ENCODE measurements around the gene FAR2. TPM values are rescaled to one million over a fixed set of nuclear protein-coding genes. Genes with fewer than 3 reads are reported as not detected.

The FAR2 gene
- total and polyA plus RNA-seq, 2 experiments from 2014 or later, result 18.7 to 22.6 TPM

- DNase-seq (ENCODE audit: low spot score) (peak; percentile 38), ATAC-seq (no peak)
- no peak overlapping the region for H3K27ac Mint-ChIP-seq
- no peaks in the 10 kb centered on the region for H3K36me3 Mint-ChIP-seq (ENCODE audit: low read depth)
- H3K9me2 ChIP-seq (ENCODE audit: insufficient read depth), result no peaks in the 10 kb centered on the region
- H3K27me3 Mint-ChIP-seq (ENCODE audit: insufficient read depth, low read depth, poor library complexity), result no peaks in the 10 kb centered on the region
- H3K9me3 Mint-ChIP-seq, result no peaks in the 10 kb centered on the region
- H3K4me1 Mint-ChIP-seq, result no peaks in the 10 kb centered on the region
- H3K4me3 Mint-ChIP-seq, result no peak overlapping the region
- H4K20me1 ChIP-seq (replicated peaks; ENCODE audit: insufficient read depth), result no peaks in the 10 kb centered on the region
- H3K4me2 ChIP-seq, result no peak overlapping the region
- no peak overlapping the region for H3K4me3 ChIP-seq
- H3K27me3 ChIP-seq (ENCODE audit: insufficient read depth), result no peaks in the 10 kb centered on the region
- no peak for TF ChIP-seq EZH2 (IDR thresholded peaks at IDR 0.05; ENCODE audit: low read depth, unreplicated experiment)
- peak in 1 of 2 experiments; percentile 66; a peak in 3 of 4 replicates for TF ChIP-seq CTCF (conservative IDR thresholded peaks at IDR 0.05; ENCODE audit: low read depth in 2 of 2)
- H3K36me3 ChIP-seq (ENCODE audit: insufficient read depth), result no peaks in the 10 kb centered on the region
- no peaks in the 10 kb centered on the region for H3F3A ChIP-seq (replicated peaks; ENCODE audit: low read depth)
- H2AFZ ChIP-seq, result no peak overlapping the region
- no peaks in the 10 kb centered on the region for H3K4me1 ChIP-seq (ENCODE audit: insufficient read depth)
- H3K79me2 ChIP-seq (replicated peaks; ENCODE audit: insufficient read depth), result no peaks in the 10 kb centered on the region
- H3K27ac ChIP-seq (ENCODE audit: low read depth), result no peak overlapping the region
These were observed 160.3 kb downstream of the FAR2 start for GRCh38 chr12:29309320-29309902.

GRCh38 chr12:29310899-29311298 lies 161.8 kb downstream of the FAR2 start:
- Mint-ChIP-seq H3K9me3 (no peaks in the 10 kb centered on the region), H3K36me3 (ENCODE audit: low read depth) (no peaks in the 10 kb centered on the region), H3K4me3 (no peak overlapping the region), H3K4me1 (peaks cover 3% of the 10 kb centered on the region; the same call in 1 of the 3 replicates), H3K27ac (no peak overlapping the region), H3K27me3 (ENCODE audit: insufficient read depth, low read depth, poor library complexity) (no peaks in the 10 kb centered on the region)
- Histone ChIP-seq H3K9me2 (ENCODE audit: insufficient read depth) (no peaks in the 10 kb centered on the region), H3K27ac (ENCODE audit: low read depth) (no peak overlapping the region), H4K20me1 (replicated peaks; ENCODE audit: insufficient read depth) (no peaks in the 10 kb centered on the region), H3K79me2 (replicated peaks; ENCODE audit: insufficient read depth) (no peaks in the 10 kb centered on the region), H2AFZ (no peak overlapping the region), H3K4me2 (no peak overlapping the region), H3K4me1 (ENCODE audit: insufficient read depth) (no peaks in the 10 kb centered on the region), H3K27me3 (ENCODE audit: insufficient read depth) (no peaks in the 10 kb centered on the region), H3F3A (replicated peaks; ENCODE audit: low read depth) (no peaks in the 10 kb centered on the region), H3K4me3 (no peak overlapping the region), H3K36me3 (ENCODE audit: insufficient read depth) (no peaks in the 10 kb centered on the region)
- ATAC-seq (no peak), DNase-seq (ENCODE audit: low spot score) (no peak)
- TF ChIP-seq, protein P1, sequence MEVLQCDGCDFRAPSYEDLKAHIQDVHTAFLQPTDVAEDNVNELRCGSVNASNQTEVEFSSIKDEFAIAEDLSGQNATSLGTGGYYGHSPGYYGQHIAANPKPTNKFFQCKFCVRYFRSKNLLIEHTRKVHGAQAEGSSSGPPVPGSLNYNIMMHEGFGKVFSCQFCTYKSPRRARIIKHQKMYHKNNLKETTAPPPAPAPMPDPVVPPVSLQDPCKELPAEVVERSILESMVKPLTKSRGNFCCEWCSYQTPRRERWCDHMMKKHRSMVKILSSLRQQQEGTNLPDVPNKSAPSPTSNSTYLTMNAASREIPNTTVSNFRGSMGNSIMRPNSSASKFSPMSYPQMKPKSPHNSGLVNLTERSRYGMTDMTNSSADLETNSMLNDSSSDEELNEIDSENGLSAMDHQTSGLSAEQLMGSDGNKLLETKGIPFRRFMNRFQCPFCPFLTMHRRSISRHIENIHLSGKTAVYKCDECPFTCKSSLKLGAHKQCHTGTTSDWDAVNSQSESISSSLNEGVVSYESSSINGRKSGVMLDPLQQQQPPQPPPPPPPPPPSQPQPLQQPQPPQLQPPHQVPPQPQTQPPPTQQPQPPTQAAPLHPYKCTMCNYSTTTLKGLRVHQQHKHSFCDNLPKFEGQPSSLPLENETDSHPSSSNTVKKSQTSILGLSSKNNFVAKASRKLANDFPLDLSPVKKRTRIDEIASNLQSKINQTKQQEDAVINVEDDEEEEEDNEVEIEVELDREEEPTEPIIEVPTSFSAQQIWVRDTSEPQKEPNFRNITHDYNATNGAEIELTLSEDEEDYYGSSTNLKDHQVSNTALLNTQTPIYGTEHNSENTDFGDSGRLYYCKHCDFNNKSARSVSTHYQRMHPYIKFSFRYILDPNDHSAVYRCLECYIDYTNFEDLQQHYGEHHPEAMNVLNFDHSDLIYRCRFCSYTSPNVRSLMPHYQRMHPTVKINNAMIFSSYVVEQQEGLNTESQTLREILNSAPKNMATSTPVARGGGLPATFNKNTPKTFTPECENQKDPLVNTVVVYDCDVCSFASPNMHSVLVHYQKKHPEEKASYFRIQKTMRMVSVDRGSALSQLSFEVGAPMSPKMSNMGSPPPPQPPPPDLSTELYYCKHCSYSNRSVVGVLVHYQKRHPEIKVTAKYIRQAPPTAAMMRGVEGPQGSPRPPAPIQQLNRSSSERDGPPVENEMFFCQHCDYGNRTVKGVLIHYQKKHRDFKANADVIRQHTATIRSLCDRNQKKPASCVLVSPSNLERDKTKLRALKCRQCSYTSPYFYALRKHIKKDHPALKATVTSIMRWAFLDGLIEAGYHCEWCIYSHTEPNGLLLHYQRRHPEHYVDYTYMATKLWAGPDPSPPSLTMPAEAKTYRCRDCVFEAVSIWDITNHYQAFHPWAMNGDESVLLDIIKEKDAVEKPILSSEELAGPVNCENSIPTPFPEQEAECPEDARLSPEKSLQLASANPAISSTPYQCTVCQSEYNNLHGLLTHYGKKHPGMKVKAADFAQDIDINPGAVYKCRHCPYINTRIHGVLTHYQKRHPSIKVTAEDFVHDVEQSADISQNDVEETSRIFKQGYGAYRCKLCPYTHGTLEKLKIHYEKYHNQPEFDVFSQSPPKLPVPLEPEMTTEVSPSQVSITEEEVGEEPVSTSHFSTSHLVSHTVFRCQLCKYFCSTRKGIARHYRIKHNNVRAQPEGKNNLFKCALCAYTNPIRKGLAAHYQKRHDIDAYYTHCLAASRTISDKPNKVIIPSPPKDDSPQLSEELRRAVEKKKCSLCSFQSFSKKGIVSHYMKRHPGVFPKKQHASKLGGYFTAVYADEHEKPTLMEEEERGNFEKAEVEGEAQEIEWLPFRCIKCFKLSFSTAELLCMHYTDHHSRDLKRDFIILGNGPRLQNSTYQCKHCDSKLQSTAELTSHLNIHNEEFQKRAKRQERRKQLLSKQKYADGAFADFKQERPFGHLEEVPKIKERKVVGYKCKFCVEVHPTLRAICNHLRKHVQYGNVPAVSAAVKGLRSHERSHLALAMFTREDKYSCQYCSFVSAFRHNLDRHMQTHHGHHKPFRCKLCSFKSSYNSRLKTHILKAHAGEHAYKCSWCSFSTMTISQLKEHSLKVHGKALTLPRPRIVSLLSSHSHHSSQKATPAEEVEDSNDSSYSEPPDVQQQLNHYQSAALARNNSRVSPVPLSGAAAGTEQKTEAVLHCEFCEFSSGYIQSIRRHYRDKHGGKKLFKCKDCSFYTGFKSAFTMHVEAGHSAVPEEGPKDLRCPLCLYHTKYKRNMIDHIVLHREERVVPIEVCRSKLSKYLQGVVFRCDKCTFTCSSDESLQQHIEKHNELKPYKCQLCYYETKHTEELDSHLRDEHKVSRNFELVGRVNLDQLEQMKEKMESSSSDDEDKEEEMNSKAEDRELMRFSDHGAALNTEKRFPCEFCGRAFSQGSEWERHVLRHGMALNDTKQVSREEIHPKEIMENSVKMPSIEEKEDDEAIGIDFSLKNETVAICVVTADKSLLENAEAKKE (CRISPR knock-in tag; IDR thresholded peaks at IDR 0.05), result no peak

All from GM23338 (cell line).